ENCODE measurements around the gene ADRM1. TPM values are rescaled to one million over a fixed set of nuclear protein-coding genes. Genes with fewer than 3 reads are reported as not detected.

The ADRM1 gene
- total RNA-seq, 2 experiments from 2014 or later, result 154 TPM

DNA sequence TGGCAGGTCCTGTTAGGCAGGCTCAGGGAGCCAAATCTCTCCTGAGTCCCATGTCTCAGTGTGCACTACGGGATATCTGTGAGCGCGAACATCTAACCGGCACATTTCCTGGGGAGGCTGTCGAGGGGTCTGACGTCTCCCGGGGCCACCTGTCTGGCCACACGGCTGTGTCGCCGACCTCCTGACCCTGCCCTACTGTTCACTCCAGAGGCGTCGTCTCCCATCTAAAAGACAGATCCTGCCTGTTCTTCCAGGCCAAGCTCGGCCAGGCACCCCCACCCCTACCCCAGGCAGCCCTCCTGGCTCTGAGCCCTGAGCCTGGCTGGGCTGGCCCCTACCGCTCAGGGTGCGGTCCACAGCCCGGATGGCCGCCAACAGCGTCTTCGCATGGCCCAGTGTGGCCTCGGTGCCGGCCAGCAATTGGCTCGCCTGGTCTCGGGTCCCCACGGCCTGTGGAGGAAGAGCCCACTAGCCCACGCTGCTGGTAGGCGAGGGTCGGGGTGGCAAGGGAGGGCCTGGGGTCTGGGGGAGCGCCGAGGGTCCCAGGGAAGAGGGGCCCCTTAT lies 16.6 kb downstream of the ADRM1 start:
- POLR2A ChIA-PET, result no interaction called here
- CTCF ChIA-PET, result interaction anchor here (0.7 kb wide), 1 partner anchor 382 kb away, joined by 5 read pairs; no protein-coding TSS in a partner anchor

GRCh38 chr20:62320581-62321354 lies 18.0 kb downstream of the ADRM1 start:
- ChIA-PET CTCF (no interaction called here), POLR2A (no interaction called here)

- ChIA-PET CTCF (no interaction called here), POLR2A (no interaction called here)
Measured at GRCh38 chr20:62321521-62321948, 18.7 kb downstream of the ADRM1 start.

DNA sequence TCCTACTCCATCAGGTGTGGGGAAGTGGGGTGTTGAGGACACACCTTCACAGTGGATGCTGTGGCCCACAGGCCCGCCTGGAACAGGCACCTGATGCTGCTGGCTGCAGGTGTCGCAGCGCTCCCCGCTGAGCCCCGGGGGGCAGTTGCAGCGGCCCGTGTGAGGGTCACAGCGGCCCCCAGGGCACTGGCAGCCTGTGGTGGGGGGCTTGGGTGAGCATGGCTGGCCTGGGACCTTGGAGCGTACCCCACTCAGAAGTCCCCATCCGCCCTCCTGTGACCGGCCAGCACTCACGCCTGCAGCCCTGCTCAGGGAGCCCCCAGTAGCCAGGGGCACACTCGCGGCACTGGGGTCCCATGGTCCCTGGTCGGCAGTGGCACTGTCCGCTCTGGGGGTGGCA lies 19.2 kb downstream of the ADRM1 start:
- ChIA-PET POLR2A (no interaction called here), CTCF (no interaction called here)

GRCh38 chr20:62322492-62323041 lies 19.8 kb downstream of the ADRM1 start:
- ChIA-PET CTCF (no interaction called here), POLR2A (no interaction called here)

DNA sequence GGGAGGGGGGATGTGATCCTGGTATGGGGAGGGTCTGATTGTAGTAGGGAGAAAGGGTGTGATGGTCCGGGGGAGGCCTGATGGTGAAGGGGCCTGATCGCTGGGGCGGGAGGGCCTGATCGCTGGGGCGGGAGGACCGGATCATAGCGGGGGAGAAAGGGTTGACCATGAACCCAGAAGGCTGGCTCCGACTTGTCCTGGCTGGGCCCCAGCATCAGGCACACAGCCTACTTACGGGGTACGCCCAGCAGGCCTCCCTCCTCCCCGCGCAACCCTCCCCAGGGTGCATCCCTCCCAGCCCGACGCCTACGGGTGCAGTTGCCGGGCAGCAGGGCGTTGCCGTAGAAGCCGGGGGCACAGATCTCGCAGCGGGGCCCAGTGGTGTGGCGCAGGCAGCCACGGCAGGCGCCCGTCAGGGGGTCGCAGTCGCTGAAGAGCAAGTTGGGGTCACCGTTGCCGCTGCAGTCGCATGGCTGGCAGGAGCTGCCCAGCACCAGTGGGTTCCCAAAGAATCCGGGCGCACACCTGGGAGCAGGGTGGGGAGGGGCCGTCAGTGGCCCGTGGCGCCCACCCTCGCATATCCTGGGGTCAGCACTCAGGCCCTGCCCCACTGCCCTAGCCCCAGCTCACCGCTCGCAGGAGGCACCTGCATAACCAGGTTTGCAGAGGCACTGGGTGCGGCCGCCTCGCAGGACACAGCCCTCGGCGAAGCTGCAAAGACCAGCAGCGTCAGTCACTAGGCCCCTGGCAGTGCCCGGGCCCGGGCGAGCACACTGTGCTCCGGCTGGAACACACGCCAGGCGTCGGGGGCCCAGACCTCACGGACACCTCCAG lies 20.6 kb downstream of the ADRM1 start:
- CTCF ChIA-PET, result interaction anchor here (0.6 kb wide), 1 partner anchor 16 kb away, joined by 3 read pairs; no protein-coding TSS in a partner anchor
- POLR2A ChIA-PET, result no interaction called here

- ChIA-PET POLR2A (no interaction called here), CTCF (no interaction called here)
Measured at GRCh38 chr20:62323980-62324906, 21.4 kb downstream of the ADRM1 start.

- CTCF ChIA-PET, result no interaction called here
- POLR2A ChIA-PET, result no interaction called here
Measured at GRCh38 chr20:62325172-62325905, 22.5 kb downstream of the ADRM1 start.

GRCh38 chr20:62326559-62326958 lies 23.8 kb downstream of the ADRM1 start:
- ChIA-PET POLR2A (no interaction called here), CTCF (no interaction called here)

DNA sequence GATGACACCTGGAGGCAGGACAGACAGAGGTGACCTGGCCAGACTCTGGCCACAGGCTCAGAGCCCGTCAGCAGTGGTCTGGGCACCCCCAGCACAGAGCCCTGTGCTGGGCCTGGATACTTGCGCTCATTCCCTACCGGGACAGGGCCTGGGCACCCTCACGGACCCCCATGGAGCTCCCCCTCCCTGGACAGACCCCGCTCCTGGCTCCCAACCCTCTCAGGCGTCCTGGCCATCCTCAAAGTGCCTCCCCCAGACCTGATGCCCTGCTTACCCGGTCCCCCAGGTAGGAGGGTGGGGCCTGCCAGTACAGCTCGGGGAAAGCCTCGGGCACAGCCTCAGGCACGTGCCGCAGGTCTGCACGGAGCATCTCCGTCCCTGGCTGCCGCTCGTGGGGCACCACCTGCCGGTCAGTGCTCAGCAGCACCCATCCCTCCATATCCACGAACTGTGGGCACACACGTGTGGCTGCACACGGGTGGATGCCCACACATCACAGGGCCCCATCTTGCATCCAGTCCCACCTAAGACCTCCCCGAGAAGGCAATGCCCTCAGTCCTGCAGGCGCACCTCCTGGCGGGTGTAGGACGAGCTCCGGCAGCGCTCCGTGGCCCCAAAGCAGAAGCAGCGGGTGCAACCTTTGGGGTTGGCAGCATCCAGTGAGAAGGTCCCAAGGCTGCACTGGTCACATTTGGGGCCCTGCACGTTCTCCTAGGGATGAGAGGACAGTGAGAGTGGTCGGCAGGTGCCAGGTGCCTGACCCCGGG lies 24.3 kb downstream of the ADRM1 start:
- ChIA-PET CTCF (no interaction called here), POLR2A (no interaction called here)

- CTCF ChIA-PET, result no interaction called here
Measured at GRCh38 chr20:62327726-62328495, 25.1 kb downstream of the ADRM1 start.

GRCh38 chr20:62328684-62329388 lies 26.0 kb downstream of the ADRM1 start:
- ChIA-PET CTCF (no interaction called here), POLR2A (no interaction called here)

More at GRCh38 chr20:62327726-62328495, 25.1 kb downstream of the ADRM1 start:
- POLR2A ChIA-PET, result no interaction called here

GRCh38 chr20:62329389-62330377 lies 26.9 kb downstream of the ADRM1 start:
- ChIA-PET CTCF (no interaction called here), POLR2A (no interaction called here)

- ChIA-PET CTCF (no interaction called here), POLR2A (no interaction called here)
Measured at GRCh38 chr20:62330576-62331317, 27.9 kb downstream of the ADRM1 start.

- CTCF ChIA-PET, result no interaction called here
- POLR2A ChIA-PET, result no interaction called here
Measured at GRCh38 chr20:62331347-62331746, 28.6 kb downstream of the ADRM1 start.

Measured in activated CD8-positive, alpha-beta memory T cell treated with anti-CD3 and anti-CD28 coated beads for 36 hours (primary cell).